Germinal center (tissue), 1 donor: ENCODE measurements around the gene DROSHA.
"Not testable (repeated sequence)": the region's sequence is repeated elsewhere in the genome, so short reads cannot be mapped to it uniquely, and the experiment has no call there.

ENCODE experiments used
- DNase-seq: peaks from one replicate; pipeline ENCODE4 v3.0.0; 2012; ENCODE audit warnings: mixed read lengths, low spot score

The DROSHA gene

DNA sequence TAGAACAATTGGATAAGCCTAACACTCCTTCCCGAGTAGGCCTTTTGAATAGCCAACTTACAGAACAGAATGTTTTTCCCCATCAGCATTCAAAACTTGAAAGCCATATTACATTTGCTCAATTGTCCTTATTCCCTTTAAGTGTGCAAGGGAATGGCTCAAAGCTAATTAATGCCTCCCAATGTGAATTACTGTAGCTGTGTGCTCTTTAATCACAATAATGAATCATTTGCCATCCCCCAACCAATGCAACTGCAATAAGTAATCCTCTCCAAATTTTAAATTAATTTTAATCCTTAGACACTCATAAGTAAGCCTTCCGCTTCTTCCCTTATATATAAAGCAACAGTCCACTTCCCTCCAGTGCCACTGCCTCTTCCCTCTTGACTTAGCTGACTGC lies 115.9 kb downstream of the DROSHA start:
- DNase-seq: no peak

GRCh38 chr5:31415009-31415923 lies 116.6 kb downstream of the DROSHA start:
- no peak for DNase-seq

DNA sequence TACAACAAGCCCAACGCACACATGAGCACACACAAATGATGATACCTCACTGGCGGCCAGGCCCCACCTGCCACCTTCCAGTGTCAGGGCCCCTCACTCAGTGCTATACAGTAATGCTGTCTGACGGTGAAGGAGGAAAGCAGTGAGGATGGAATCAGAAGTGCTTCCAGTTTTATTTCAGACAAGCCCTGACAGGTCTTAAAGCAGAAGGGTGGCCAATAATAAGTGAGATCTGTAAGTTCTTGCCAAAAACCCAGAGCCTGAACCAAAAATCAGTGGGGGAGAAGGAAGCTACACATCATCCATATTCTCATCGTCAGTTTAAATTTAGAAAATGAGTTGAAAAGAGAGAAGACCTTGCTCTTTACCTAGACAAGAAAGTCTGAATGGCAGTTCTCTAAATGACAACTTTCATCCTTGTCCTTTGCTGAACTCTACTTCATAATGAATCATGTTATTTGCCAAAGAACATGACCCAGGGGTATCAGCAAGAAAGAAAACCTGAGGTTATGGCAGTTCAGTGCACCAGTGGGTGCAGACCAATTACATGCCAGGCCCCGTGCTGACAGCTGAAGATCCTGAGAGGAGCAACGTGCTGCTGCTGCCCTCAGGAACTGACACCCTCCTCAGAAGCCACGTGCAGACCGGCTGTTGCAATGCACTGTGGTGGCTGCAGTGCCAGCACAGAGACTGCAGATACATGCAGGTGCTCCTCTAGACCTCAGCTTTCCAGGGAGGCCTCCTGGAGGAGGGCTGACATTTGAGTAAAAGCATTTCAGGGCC lies 118.7 kb downstream of the DROSHA start:
- no peak for DNase-seq

- no peak for DNase-seq
Measured at GRCh38 chr5:31412324-31412723, 119.6 kb downstream of the DROSHA start.

DNA sequence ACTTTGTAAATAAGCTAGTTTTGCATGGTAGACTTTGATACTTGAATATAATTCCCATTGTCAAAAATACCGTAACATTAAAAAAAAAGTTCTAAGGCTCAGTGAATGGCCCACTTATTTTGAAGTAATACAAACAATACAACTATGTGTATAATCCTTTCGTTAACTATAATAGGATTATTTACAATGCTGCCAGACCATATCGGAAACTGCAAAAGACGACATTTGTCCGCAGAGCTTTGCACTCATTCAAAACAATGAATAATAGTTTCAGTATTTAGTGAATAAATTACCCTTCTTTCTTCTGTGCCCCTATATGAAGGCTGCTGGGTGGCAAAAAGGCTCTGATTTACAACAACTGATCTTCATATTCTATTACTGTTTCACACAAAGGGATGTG lies 121.8 kb downstream of the DROSHA start:
- DNase-seq: no peak

GRCh38 chr5:31408814-31409213 lies 123.1 kb downstream of the DROSHA start:
- no peak for DNase-seq

DNA sequence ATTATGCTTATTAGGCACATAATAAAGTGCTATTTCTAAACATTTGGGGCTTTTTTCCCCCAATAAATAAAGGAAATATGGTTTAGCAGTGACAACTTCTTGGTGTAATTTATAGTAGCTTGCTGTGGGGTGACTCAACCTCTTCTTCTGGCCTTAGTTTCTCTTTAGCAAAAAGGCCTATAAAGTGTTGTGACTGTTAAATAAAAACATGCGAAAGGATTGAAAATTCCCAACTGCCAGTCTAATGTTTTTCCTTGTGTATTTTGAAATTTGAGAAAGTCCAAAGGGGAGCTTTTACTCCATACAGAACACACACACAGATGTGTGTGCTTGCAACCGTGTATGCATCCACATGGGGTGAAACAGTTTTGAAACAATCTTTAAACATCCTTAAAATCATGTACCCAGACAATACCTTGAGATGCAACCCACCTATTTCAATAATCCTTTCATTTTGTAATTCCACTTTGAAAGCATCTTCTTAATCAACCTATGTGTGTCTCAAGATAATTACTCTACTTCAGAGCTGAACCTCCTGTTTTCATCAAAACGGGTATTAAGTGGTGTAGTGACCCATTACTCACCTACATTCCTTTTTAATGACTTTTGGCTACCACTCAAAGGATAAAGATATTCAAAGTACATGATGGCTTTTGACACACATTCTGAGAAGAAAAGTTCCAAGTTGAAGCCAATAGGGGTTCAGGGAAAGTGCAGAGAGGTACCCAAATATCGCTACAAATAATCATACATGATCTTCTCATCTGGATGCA lies 123.8 kb downstream of the DROSHA start:
- DNase-seq: no peak

GRCh38 chr5:31404325-31404724 lies 127.6 kb downstream of the DROSHA start:
- no peak for DNase-seq

GRCh38 chr5:31401691-31402090 lies 130.2 kb downstream of the DROSHA start:
- DNase-seq: no peak

- DNase-seq: no peak
Measured at GRCh38 chr5:31397926-31398557, 133.9 kb downstream of the DROSHA start.

- no peak for DNase-seq
Measured at GRCh38 chr5:31396611-31397295, 135.1 kb downstream of the DROSHA start.

DNA sequence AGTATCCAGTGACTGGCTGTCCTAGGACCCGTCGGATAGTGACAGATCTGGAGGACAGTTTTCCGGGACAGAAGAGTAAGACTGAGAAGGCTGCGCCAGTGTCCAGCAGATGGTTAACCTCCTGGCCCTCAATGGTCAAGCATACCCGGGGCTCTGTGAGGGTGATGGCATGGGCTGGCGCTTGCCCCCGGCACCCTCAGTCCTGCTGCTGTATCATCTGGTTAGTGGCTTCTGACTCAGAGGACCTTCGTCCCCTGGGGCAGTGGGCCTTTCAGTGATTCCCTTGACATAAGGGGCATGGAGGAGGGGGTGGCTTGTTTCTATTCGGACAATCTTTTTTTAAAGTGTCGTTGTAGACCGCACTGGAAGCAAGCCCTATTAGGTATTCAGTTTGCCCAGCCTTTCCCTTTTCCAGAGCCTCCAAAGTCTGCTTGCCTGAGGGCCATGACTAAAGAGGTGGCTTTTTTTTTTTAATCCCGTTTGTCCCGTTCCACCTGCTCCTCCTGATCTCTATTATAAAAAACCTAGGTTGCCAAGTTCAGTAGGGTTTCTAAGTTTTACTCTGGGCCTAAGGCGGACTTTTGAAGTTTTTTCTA lies 136.3 kb downstream of the DROSHA start:
- DNase-seq: not testable (repeated sequence)

- no peak for DNase-seq
Measured at GRCh38 chr5:31393126-31393525, 138.8 kb downstream of the DROSHA start.

DNA sequence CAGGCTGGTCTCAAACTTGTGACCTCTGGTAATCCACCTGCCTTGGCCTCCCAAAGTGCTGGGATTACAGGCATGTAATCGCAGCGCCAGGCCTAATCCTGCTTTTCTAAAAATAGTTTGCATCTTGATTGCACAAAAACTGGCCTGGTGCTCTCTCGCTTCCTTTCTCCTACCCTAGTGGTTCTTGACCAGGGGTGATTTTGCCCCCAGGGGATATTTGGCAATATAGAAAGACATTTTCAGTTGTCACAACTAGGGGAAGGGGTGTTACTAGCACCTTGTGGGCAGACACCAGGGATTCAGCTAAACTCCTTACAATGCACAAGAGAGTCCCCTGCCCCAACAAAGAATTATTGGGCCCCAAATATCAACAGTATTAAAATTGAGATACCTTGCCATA lies 139.8 kb downstream of the DROSHA start:
- DNase-seq: no peak

DNA sequence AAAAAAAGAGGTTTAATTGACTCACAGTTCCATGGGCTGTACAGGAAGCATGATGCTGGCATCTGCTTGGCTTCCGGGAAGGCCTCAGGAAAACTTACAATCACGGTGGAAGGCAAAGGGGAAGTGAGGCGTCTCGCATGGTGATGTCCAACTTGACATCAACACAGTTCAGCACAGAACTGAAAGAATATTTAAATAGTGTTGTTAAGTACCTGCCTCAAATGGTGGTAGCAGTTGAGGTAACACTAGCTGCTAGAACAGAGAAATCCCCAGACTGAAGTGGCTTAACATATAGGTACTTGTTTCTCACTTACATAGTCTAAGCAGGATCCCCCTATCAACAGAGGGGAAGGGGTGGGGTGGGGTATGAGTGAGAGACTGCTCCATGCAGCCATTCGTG lies 141.6 kb downstream of the DROSHA start:
- no peak for DNase-seq

- DNase-seq: no peak
Measured at GRCh38 chr5:31385774-31386537, 145.9 kb downstream of the DROSHA start.

- no peak for DNase-seq
Measured at GRCh38 chr5:31383734-31384133, 148.2 kb downstream of the DROSHA start.

DNA sequence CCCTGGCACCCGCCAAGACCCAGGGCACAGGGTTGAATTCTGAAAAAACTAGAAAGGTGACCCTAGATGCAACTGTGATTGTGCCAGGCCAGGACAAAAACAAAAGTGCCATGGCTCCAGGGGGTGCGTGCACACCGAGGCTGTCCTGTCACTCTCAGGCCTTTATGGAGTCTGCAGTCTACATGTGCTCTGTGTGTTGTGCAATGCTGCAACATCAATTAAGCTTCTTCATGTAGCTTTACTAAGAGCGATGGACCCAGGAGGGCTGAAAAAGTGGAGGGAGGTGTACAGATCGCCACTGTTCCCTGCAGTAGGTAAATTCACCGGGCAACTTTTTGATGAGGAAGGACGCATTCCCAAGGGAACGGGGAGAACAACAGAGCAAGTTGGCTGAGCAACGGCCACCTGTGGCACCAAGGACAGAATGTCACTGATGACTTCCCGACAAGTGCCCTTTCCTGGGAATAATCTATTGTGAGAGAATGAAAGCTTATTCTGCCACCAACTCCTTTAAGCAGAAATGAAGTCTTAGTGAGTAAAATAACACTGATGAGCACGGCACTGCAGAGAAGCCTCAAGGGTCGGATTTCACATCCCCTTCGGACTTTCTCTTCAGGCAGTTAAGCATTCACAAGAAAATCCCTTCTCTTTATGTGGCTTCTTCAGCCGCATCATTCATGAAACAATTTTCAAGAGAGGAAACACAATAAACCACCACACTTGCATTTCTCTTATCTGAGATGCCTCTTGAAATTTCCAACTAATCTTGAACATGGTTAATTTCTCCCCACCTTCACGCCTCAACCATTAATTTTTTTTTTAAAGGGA lies 149.6 kb downstream of the DROSHA start:
- DNase-seq: no peak

- no peak for DNase-seq
Measured at GRCh38 chr5:31381299-31381698, 150.6 kb downstream of the DROSHA start.
